Stomach (tissue), 4 donors: Measurements from ENCODE around the gene POTEC.
"Not testable (repeated sequence)": the region's sequence is repeated elsewhere in the genome, so short reads cannot be mapped to it uniquely, and the experiment has no call there.

Experiments
- CTCF ChIP-seq, 7 experiments: fragments of 450-650 bp in 4 of 7; fragments of 200-600 bp in 3 of 7; sonication (generic) in 3 of 7; IDR thresholded peaks; one replicate each; pipeline ENCODE4 v1.5.1; 2016 to 2019; ENCODE audit warnings: antibody characterized with exemption in 7 of 7, control low read depth in 2 of 7, mild to moderate bottlenecking in 1 of 7
- EP300 ChIP-seq: sonication (generic); formaldehyde crosslinking; IDR thresholded peaks from one replicate; pipeline ENCODE4 v1.6.1; 2017; ENCODE audit warnings: antibody characterized with exemption
- POLR2A ChIP-seq, 4 donors: fragments of 450-650 bp; IDR thresholded peaks; one replicate each; pipeline ENCODE4 v1.6.1; 2016; ENCODE audit warnings: antibody characterized with exemption in 4 of 4, control low read depth in 2 of 4, mild to moderate bottlenecking in 1 of 4, moderate library complexity in 1 of 4
- POLR2AphosphoS5 ChIP-seq, 3 donors: sonication (generic); formaldehyde crosslinking; IDR thresholded peaks; one replicate each; pipeline ENCODE4 v1.6.1; 2016; ENCODE audit warnings: antibody characterized with exemption in 3 of 3

DNA sequence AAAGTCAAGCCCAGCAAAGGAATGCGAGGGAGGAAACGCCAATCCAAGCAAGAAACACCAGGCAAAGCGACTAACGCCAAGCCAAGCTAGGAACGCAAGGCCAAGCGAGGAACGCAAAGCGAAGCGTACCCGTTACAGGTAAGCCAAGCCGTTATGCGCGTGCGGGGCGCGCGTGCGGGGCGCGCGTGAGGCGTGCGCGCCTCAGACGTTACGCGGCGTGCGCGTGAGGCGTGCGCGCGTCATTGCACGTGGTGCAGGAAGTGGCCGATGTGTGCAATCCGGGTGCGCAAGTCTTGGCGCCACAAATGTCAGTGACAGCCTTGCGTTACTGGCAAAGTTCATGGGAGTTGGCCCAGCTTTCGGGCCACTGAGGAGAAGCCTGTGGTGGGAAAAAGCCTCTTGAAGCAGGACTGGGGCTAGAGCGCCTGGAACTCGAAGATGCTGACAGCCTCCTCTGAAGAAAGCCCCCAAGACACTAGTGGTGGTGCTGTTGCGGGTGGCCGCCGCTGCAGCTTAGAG is at the start of gene POTEC:
- TF ChIP-seq CTCF (IDR thresholded peaks at IDR 0.05); POLR2A (IDR thresholded peaks at IDR 0.05); POLR2AphosphoS5 (IDR thresholded peaks at IDR 0.05); EP300: not testable (repeated sequence)
